ENCODE measurements around the gene EID2B.

EID2B gene

GRCh38 chr19:39531834-39532232 is 819 bp downstream of the EID2B start:
- DNase-seq, result no peak

- DNase-seq, result no peak
Observed at GRCh38 chr19:39525205-39525604, 7.4 kb downstream of the EID2B start.

GRCh38 chr19:39524495-39524894 is 8.2 kb downstream of the EID2B start:
- no peak for DNase-seq

- DNase-seq, result no peak
Observed at GRCh38 chr19:39520541-39521484, 11.8 kb downstream of the EID2B start.

GRCh38 chr19:39518975-39519374 is 13.7 kb downstream of the EID2B start:
- no peak for DNase-seq

- DNase-seq, result no peak
Observed at GRCh38 chr19:39518458-39518857, 14.2 kb downstream of the EID2B start.

GRCh38 chr19:39517432-39517831 is 15.2 kb downstream of the EID2B start:
- DNase-seq, result no peak

- DNase-seq, result no peak
Observed at GRCh38 chr19:39516270-39516669, 16.4 kb downstream of the EID2B start.

GRCh38 chr19:39515551-39516191 is 17.0 kb downstream of the EID2B start:
- no peak for DNase-seq

- DNase-seq, result no peak
Observed at GRCh38 chr19:39514840-39515550, 17.7 kb downstream of the EID2B start, which contains the start of gene SELENOV. TSS of gene SELENOV (plus strand) at chr19:39515139. CDS start at chr19:39515213, 74 bp downstream.

GRCh38 chr19:39512988-39513387 is 19.7 kb downstream of the EID2B start:
- DNase-seq, result no peak

- no peak for DNase-seq
Observed at GRCh38 chr19:39509233-39509632, 23.4 kb downstream of the EID2B start.

GRCh38 chr19:39508629-39509028 is 24.0 kb downstream of the EID2B start:
- DNase-seq, result no peak

- DNase-seq, result no peak
Observed at GRCh38 chr19:39507715-39508364, 24.8 kb downstream of the EID2B start.

- DNase-seq, result no peak
Observed at GRCh38 chr19:39506944-39507714, 25.5 kb downstream of the EID2B start.

- no peak for DNase-seq
Observed at GRCh38 chr19:39506598-39506943, 26.1 kb downstream of the EID2B start.

- peak; percentile 52 to 67 (median 57) for DNase-seq
Observed at GRCh38 chr19:39502640-39503417, 29.8 kb downstream of the EID2B start.

GRCh38 chr19:39501340-39501739 is 31.3 kb downstream of the EID2B start:
- DNase-seq, result no peak

GRCh38 chr19:39500543-39500942 is 32.1 kb downstream of the EID2B start:
- DNase-seq, result no peak

- DNase-seq, result no peak
Observed at GRCh38 chr19:39499932-39500331, 32.7 kb downstream of the EID2B start.
